ENCODE results near the gene IFI35. TPM values are rescaled to one million over a fixed set of nuclear protein-coding genes. Genes with fewer than 3 reads are reported as not detected.

Gene IFI35
- total and polyA plus RNA-seq, 2 of the 8 experiments (the other 6 are each of a cell fraction or from before 2014, with no cell fraction given) = 2.5 to 4.7 TPM

DNA sequence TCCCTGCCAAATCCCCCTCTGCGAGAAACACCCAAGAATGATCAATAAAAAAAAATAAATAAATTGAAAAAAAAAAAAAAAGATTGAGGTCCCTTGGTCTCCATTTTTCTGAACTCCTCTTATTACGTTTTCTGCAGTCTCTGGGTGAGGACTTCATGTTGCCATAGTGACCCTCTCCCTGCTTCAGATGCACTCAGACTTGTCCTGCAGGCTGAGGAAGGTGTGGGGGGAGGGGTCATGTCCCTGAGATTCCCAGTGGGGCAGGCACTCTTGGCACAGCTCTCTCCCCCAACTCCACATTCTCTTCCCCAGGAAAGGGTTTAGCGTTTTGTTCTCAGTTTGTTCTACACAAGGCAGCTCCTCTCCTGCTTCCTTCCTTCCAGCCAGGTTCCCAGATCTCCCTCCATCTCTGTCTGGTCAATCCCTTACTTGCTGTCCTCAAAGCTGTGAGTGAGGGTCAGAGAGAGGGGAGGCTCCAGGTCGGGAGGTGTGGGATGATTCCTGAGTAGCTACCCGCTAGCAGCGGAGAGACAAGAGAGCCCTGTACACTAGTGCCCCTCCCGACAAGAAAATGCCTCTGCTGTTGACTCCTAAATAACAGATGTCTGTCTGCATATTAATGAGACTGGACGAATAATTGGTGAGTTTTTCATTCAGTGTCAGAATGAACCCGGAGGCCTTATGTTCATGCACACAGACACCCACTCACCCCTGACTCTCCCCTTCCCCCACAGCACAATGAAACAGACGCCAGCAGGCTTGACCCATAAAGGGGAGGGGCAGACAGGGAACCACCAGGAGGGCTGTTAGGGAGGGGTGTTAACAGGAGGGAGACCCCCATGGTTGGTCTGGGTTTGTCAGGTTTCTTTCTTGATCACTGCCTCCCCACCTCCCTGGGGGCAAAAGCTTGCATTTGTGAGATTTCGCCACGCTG is 27.6 kb downstream of the IFI35 start (continued):
- no peak for TF ChIP-seq NANOG (IDR thresholded peaks at IDR 0.05; ENCODE audit: insufficient read depth, low read depth, low read length, poor library complexity, severe bottlenecking)
- TF ChIP-seq POLR2A (IDR thresholded peaks at IDR 0.05; ENCODE audit: control extremely low read depth in 1 of 2, low read depth in 2 of 2, low read length in 2 of 2) = no peak
- TF ChIP-seq, protein P1, sequence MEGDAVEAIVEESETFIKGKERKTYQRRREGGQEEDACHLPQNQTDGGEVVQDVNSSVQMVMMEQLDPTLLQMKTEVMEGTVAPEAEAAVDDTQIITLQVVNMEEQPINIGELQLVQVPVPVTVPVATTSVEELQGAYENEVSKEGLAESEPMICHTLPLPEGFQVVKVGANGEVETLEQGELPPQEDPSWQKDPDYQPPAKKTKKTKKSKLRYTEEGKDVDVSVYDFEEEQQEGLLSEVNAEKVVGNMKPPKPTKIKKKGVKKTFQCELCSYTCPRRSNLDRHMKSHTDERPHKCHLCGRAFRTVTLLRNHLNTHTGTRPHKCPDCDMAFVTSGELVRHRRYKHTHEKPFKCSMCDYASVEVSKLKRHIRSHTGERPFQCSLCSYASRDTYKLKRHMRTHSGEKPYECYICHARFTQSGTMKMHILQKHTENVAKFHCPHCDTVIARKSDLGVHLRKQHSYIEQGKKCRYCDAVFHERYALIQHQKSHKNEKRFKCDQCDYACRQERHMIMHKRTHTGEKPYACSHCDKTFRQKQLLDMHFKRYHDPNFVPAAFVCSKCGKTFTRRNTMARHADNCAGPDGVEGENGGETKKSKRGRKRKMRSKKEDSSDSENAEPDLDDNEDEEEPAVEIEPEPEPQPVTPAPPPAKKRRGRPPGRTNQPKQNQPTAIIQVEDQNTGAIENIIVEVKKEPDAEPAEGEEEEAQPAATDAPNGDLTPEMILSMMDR (IDR thresholded peaks at IDR 0.05; ENCODE audit: control extremely low read depth in 1 of 3, insufficient read depth in 1 of 3, low read depth in 1 of 3, low read length in 3 of 3) = no peak
- TF ChIP-seq SIRT6 (IDR thresholded peaks at IDR 0.05; ENCODE audit: low read length) = no peak
- TF ChIP-seq, protein P2, sequence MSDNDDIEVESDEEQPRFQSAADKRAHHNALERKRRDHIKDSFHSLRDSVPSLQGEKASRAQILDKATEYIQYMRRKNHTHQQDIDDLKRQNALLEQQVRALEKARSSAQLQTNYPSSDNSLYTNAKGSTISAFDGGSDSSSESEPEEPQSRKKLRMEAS (IDR thresholded peaks at IDR 0.05) = no peak
- TF ChIP-seq RFX5 (IDR thresholded peaks at IDR 0.05; ENCODE audit: borderline replicate concordance, low read depth, low read length) = no peak
- TF ChIP-seq SP1 (IDR thresholded peaks at IDR 0.05; ENCODE audit: low read depth, low read length) = peak; percentile 40; the same call in 1 of the 2 replicates
- TF ChIP-seq SP2 (IDR thresholded peaks at IDR 0.05; ENCODE audit: low read length) = no peak
- TF ChIP-seq ZNF274 (IDR thresholded peaks at IDR 0.05; ENCODE audit: borderline replicate concordance, extremely low read depth, low read length) = no peak

All from H1 (cell line).